Endothelial cell (in vitro differentiated cells): ENCODE data around the gene PTPRE. TPM values are rescaled to one million over a fixed set of nuclear protein-coding genes. Genes with fewer than 3 reads are reported as not detected.
A peak's percentile ranks its signal among the peaks of the same experiment; 100 is the strongest.

ENCODE experiments used
- DNase-seq: peaks from one replicate; pipeline ENCODE4 v3.0.0; 2021; ENCODE audit warnings: low spot score
- H3K27ac Mint-ChIP-seq: one replicate; pipeline ENCODE4 v1.8.0; 2021; ENCODE audit warnings: mixed read lengths, inconsistent platforms; ENCODE audit not compliant: unreplicated experiment
- H3K27me3 Mint-ChIP-seq: one replicate; pipeline ENCODE4 v1.8.0; 2021; ENCODE audit warnings: mild to moderate bottlenecking, moderate library complexity, mixed read lengths, inconsistent platforms; ENCODE audit not compliant: unreplicated experiment
- H3K36me3 Mint-ChIP-seq: one replicate; pipeline ENCODE4 v1.8.0; 2021; ENCODE audit warnings: mild to moderate bottlenecking, low read depth, mixed read lengths, inconsistent platforms; ENCODE audit not compliant: unreplicated experiment
- H3K4me1 Mint-ChIP-seq: one replicate; pipeline ENCODE4 v1.8.0; 2021; ENCODE audit warnings: mild to moderate bottlenecking, mixed read lengths, inconsistent platforms; ENCODE audit not compliant: unreplicated experiment
- H3K4me3 Mint-ChIP-seq: one replicate; pipeline ENCODE4 v1.8.0; 2021; ENCODE audit warnings: mild to moderate bottlenecking, mixed read lengths, inconsistent platforms; ENCODE audit not compliant: unreplicated experiment
- H3K9me3 Mint-ChIP-seq: one replicate; pipeline ENCODE4 v1.8.0; 2021; ENCODE audit warnings: mixed read lengths, inconsistent platforms; ENCODE audit not compliant: unreplicated experiment
- total RNA-seq: library from RNA; stranded (reverse); fragmentation: NEBNext Ultra II Directional; extraction: Animal tissue kit (Norgen Biotek cat#: 25700); gene quantifications from one replicate; pipeline ENCODE4 v1.2.1, GENCODE V29; 2021; ENCODE audit not compliant: unreplicated experiment
- TF ChIP-seq, protein P1 (sequence below): fragments of 200-600 bp; sonication (generic); IDR thresholded peaks from one replicate; pipeline ENCODE4 v1.5.0; 2021; ENCODE audit warnings: antibody characterized with exemption; ENCODE audit not compliant: unreplicated experiment

The PTPRE gene
- total RNA-seq, 1 donor from 2014 or later = 117 TPM

DNA sequence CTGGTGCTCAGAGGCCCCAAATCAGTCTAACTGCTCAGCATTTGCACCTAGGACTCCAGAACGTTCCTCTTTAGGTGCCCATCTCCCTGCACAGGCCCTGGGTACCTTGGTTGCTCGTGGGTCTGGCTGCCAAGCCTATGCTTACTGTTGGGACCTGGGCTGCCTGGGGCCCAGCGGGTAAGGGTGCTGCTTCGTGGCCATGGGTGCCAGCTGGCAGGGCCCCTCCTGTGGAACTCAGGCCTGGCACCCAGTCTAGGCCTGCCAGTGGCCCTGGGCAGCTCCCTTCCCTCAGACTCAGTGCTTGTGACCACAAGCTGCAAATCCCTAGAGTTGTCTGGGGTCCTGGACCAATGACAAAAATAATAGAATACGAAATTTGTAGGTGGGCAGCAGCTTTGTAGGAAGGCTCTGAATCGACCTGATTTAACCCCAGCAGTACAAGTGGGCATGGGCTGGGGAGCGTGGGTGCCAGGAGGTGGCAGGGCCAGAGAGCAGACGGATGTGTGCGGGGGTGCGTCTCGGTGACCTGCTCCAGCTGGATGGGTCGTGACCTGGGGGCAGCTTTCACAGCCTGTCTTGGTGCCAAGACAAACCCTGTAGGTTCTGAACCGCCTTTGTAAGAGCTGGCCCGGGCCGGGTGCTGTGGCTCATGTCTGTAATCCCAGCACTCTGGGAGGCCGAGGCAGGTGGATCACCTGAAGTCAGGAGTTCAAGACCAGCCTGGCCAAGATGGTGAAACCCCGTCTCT is 149.6 kb downstream of the PTPRE start:
- Mint-ChIP-seq H3K36me3 (peaks cover 64% of the 10 kb centered on the region), H3K27me3 (peaks cover 17% of the 10 kb centered on the region), H3K9me3 (no peaks in the 10 kb centered on the region), H3K4me1 (peaks cover 57% of the 10 kb centered on the region), H3K4me3 (peak overlapping the region; percentile 60), H3K27ac (no peak overlapping the region)
- TF ChIP-seq, protein P1, sequence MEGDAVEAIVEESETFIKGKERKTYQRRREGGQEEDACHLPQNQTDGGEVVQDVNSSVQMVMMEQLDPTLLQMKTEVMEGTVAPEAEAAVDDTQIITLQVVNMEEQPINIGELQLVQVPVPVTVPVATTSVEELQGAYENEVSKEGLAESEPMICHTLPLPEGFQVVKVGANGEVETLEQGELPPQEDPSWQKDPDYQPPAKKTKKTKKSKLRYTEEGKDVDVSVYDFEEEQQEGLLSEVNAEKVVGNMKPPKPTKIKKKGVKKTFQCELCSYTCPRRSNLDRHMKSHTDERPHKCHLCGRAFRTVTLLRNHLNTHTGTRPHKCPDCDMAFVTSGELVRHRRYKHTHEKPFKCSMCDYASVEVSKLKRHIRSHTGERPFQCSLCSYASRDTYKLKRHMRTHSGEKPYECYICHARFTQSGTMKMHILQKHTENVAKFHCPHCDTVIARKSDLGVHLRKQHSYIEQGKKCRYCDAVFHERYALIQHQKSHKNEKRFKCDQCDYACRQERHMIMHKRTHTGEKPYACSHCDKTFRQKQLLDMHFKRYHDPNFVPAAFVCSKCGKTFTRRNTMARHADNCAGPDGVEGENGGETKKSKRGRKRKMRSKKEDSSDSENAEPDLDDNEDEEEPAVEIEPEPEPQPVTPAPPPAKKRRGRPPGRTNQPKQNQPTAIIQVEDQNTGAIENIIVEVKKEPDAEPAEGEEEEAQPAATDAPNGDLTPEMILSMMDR = no peak
- no peak for DNase-seq

DNA sequence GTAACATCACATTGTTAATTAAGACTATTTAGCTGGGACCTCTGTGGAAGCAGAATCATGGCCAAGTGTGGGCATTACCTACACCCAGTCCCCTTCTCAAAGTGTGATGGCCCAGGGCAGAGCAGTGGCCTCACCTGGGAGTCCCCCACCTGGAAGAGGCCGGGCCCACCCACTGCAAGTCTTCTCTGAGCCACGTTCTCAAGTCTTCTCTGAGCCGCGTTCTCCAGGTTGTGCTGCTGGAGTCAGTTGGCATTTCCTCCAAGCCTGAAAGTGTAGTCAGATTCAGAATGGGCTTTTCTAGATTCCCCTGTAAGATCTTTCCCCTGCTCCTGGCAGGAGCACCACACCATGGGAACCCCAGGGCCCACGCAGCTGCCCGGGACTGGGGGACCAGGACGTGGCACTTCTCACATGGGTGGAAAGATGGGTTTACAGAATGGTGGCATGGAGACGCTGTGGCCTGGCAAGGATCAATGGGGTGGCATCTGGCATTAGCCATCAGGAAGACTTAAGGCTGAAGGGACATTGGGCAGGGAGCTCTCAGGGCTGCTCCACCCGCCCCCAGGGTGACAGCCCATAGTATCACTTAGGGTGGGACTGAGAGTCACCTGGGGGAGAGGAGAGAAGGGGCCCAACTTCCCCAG is 151.3 kb downstream of the PTPRE start:
- Mint-ChIP-seq H3K36me3 (peaks cover 55% of the 10 kb centered on the region), H3K9me3 (no peaks in the 10 kb centered on the region)
- TF ChIP-seq, protein P1 = no peak

DNA sequence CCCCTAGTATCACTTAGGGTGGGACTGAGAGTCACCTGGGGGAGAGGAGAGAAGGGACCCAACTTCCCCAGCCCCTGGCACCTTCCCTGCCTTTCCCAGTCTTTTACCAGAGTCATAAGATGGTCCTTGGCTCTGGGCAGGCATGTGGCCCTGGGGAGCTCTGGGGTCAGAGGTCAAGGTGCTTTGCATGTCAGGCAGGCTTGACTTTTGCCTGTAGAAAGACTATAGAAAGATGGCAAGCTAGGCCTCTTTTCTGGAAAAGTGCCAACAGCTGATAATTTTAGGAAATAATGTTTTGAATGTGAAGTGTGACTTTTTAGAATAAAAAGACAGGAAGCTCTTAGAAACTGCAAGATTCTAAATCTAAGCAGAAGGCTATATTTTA is 151.8 kb downstream of the PTPRE start:
- peaks cover 63% of the 10 kb centered on the region for H3K4me1 Mint-ChIP-seq
- TF ChIP-seq, protein P1 = no peak
- no peak overlapping the region for H3K4me3 Mint-ChIP-seq
- peaks cover 58% of the 10 kb centered on the region for H3K36me3 Mint-ChIP-seq
- no peak overlapping the region for H3K27ac Mint-ChIP-seq
- H3K27me3 Mint-ChIP-seq = peaks cover 29% of the 10 kb centered on the region
- no peaks in the 10 kb centered on the region for H3K9me3 Mint-ChIP-seq
- DNase-seq = no peak

More for the DNA sequence above, 151.3 kb downstream of the PTPRE start:
- Mint-ChIP-seq H3K4me1 (peaks cover 60% of the 10 kb centered on the region), H3K27ac (no peak overlapping the region), H3K4me3 (no peak overlapping the region), H3K27me3 (peaks cover 29% of the 10 kb centered on the region)
- no peak for DNase-seq

DNA sequence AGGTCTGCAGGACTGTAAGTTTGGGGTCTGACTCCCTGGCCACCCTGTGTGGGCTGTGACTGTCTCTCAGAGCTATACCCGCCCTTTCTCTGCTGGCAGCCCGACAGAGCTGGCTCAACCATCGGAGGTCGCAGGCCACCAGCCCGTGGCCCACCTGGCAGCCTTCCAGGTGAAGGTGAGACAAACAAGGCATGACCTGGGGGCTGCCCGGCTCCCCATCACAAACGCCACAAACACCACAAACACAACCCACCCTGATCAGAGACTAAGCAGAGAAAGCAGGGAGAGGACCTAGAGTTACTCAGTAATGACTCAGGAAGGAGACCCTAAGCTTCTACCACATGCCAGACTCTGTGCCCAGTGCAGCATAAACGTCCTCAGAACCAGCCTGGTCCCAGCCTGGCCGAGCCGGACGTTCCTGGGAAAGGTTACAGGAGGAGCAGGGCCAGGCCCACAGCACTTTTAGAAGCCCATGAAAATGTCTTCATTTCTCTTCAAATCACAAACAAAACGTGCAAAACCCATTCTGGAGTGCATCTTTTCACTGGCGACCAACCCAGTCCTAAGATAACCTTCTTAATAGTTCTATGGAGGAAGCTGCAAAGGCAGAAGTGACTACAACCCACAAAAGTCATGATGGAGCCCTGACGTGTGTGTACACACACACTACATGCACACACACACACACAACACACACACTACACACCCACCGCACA is 152.5 kb downstream of the PTPRE start:
- H3K4me3 Mint-ChIP-seq = peak overlapping the region; percentile 84
- peaks cover 29% of the 10 kb centered on the region for H3K27me3 Mint-ChIP-seq
- peak overlapping the region; percentile 94 for H3K27ac Mint-ChIP-seq
- no peak for DNase-seq
- TF ChIP-seq, protein P1 = no peak
- H3K9me3 Mint-ChIP-seq = no peaks in the 10 kb centered on the region
- H3K36me3 Mint-ChIP-seq = peaks cover 54% of the 10 kb centered on the region
- H3K4me1 Mint-ChIP-seq = peaks cover 66% of the 10 kb centered on the region
